ENCODE measurements around the gene SKA1.
"Not testable (repeated sequence)": the region's sequence is repeated elsewhere in the genome, so short reads cannot be mapped to it uniquely, and the experiment has no call there.

SKA1 gene

GRCh38 chr18:50396005-50396660 lies 21.3 kb downstream of the SKA1 start:
- DNase-seq, result no peak

GRCh38 chr18:50397023-50397422 lies 22.2 kb downstream of the SKA1 start:
- no peak for DNase-seq

- DNase-seq, result no peak
These were observed 23.3 kb downstream of the SKA1 start for GRCh38 chr18:50398099-50398498.

GRCh38 chr18:50398947-50399346 lies 24.1 kb downstream of the SKA1 start:
- DNase-seq, result no peak

GRCh38 chr18:50399582-50399981 lies 24.7 kb downstream of the SKA1 start:
- DNase-seq, result no peak

- DNase-seq, result not testable (repeated sequence)
These were observed 25.6 kb downstream of the SKA1 start for GRCh38 chr18:50400438-50400837.

- DNase-seq, result no peak
These were observed 26.4 kb downstream of the SKA1 start for GRCh38 chr18:50401295-50401694.

GRCh38 chr18:50401888-50402287 lies 27.0 kb downstream of the SKA1 start:
- no peak for DNase-seq

- not testable (repeated sequence) for DNase-seq
These were observed 30.1 kb downstream of the SKA1 start for GRCh38 chr18:50404752-50405581.

GRCh38 chr18:50405582-50406271 lies 30.9 kb downstream of the SKA1 start:
- DNase-seq, result no peak

GRCh38 chr18:50409236-50409635 lies 34.4 kb downstream of the SKA1 start:
- DNase-seq, result no peak

GRCh38 chr18:50410008-50410407 lies 35.2 kb downstream of the SKA1 start:
- DNase-seq, result no peak

- no peak for DNase-seq
These were observed 36.0 kb downstream of the SKA1 start for GRCh38 chr18:50410894-50411293.

GRCh38 chr18:50416832-50417231 lies 42.0 kb downstream of the SKA1 start:
- not testable (repeated sequence) for DNase-seq

GRCh38 chr18:50417705-50418104 lies 42.9 kb downstream of the SKA1 start:
- DNase-seq, result not testable (repeated sequence)

- no peak for DNase-seq
These were observed 43.8 kb downstream of the SKA1 start for GRCh38 chr18:50418650-50419049.

GRCh38 chr18:50422286-50422898 lies 47.5 kb downstream of the SKA1 start:
- no peak for DNase-seq

- DNase-seq, result no peak
These were observed 50.2 kb downstream of the SKA1 start for GRCh38 chr18:50424877-50425690.

GRCh38 chr18:50427896-50428295 lies 53.0 kb downstream of the SKA1 start:
- no peak for DNase-seq

GRCh38 chr18:50428531-50429206 lies 53.8 kb downstream of the SKA1 start:
- no peak for DNase-seq

GRCh38 chr18:50429207-50429948 lies 54.5 kb downstream of the SKA1 start:
- no peak for DNase-seq
